ENCODE results near the gene CACNA2D4. TPM values are rescaled to one million over a fixed set of nuclear protein-coding genes. Genes with fewer than 3 reads are reported as not detected.

Gene CACNA2D4
- total RNA-seq, 1 donor from 2014 or later = 0.76 TPM

GRCh38 chr12:1875608-1876007 is 42.8 kb downstream of the CACNA2D4 start:
- DNase-seq (ENCODE audit: extremely low read depth, low read depth, low spot score) = no peak

GRCh38 chr12:1873531-1874510 is 44.6 kb downstream of the CACNA2D4 start:
- DNase-seq (ENCODE audit: extremely low read depth, low read depth, low spot score) = no peak

- DNase-seq (ENCODE audit: extremely low read depth, low read depth, low spot score) = no peak
These were observed 46.0 kb downstream of the CACNA2D4 start for GRCh38 chr12:1872448-1872847.

GRCh38 chr12:1872001-1872400 is 46.5 kb downstream of the CACNA2D4 start:
- DNase-seq (ENCODE audit: extremely low read depth, low read depth, low spot score) = no peak

GRCh38 chr12:1870998-1871917 is 47.2 kb downstream of the CACNA2D4 start:
- no peak for DNase-seq (ENCODE audit: extremely low read depth, low read depth, low spot score)

- no peak for DNase-seq (ENCODE audit: extremely low read depth, low read depth, low spot score)
These were observed 48.4 kb downstream of the CACNA2D4 start for GRCh38 chr12:1870086-1870485.

- DNase-seq (ENCODE audit: extremely low read depth, low read depth, low spot score) = no peak
These were observed 49.3 kb downstream of the CACNA2D4 start for GRCh38 chr12:1869145-1869544.

- no peak for DNase-seq (ENCODE audit: extremely low read depth, low read depth, low spot score)
These were observed 53.1 kb downstream of the CACNA2D4 start for GRCh38 chr12:1865284-1865866.

- DNase-seq (ENCODE audit: extremely low read depth, low read depth, low spot score) = no peak
These were observed 53.6 kb downstream of the CACNA2D4 start for GRCh38 chr12:1864867-1865266.

- DNase-seq (ENCODE audit: extremely low read depth, low read depth, low spot score) = no peak
These were observed 54.0 kb downstream of the CACNA2D4 start for GRCh38 chr12:1864456-1864855.

GRCh38 chr12:1863823-1864222 is 54.6 kb downstream of the CACNA2D4 start:
- DNase-seq (ENCODE audit: extremely low read depth, low read depth, low spot score) = no peak

- no peak for DNase-seq (ENCODE audit: extremely low read depth, low read depth, low spot score)
These were observed 55.5 kb downstream of the CACNA2D4 start for GRCh38 chr12:1862973-1863372.

- no peak for DNase-seq (ENCODE audit: extremely low read depth, low read depth, low spot score)
These were observed 58.8 kb downstream of the CACNA2D4 start for GRCh38 chr12:1859643-1860042.

GRCh38 chr12:1858456-1858855 is 60.0 kb downstream of the CACNA2D4 start:
- DNase-seq (ENCODE audit: extremely low read depth, low read depth, low spot score) = no peak

GRCh38 chr12:1857821-1858220 is 60.6 kb downstream of the CACNA2D4 start:
- DNase-seq (ENCODE audit: extremely low read depth, low read depth, low spot score) = no peak

- DNase-seq (ENCODE audit: extremely low read depth, low read depth, low spot score) = no peak
These were observed 61.4 kb downstream of the CACNA2D4 start for GRCh38 chr12:1857086-1857485.

GRCh38 chr12:1855241-1855640 is 63.2 kb downstream of the CACNA2D4 start:
- no peak for DNase-seq (ENCODE audit: extremely low read depth, low read depth, low spot score)

- DNase-seq (ENCODE audit: extremely low read depth, low read depth, low spot score) = no peak
These were observed 64.7 kb downstream of the CACNA2D4 start for GRCh38 chr12:1853716-1854115.

- DNase-seq (ENCODE audit: extremely low read depth, low read depth, low spot score) = no peak
These were observed 66.4 kb downstream of the CACNA2D4 start for GRCh38 chr12:1852076-1852475.

GRCh38 chr12:1851151-1851701 is 67.2 kb downstream of the CACNA2D4 start:
- peak; percentile 3 for DNase-seq (ENCODE audit: extremely low read depth, low read depth, low spot score)

- DNase-seq (ENCODE audit: extremely low read depth, low read depth, low spot score) = no peak
These were observed 69.7 kb downstream of the CACNA2D4 start for GRCh38 chr12:1848745-1849144.
